Endothelial cell (in vitro differentiated cells): ENCODE data around the gene RASSF7. TPM values are rescaled to one million over a fixed set of nuclear protein-coding genes. Genes with fewer than 3 reads are reported as not detected.

Experiments
- DNase-seq: peaks from one replicate; pipeline ENCODE4 v3.0.0; 2021; ENCODE audit warnings: low spot score
- H3K27ac Mint-ChIP-seq: one replicate; pipeline ENCODE4 v1.8.0; 2021; ENCODE audit warnings: mixed read lengths, inconsistent platforms; ENCODE audit not compliant: unreplicated experiment
- H3K27me3 Mint-ChIP-seq: one replicate; pipeline ENCODE4 v1.8.0; 2021; ENCODE audit warnings: mild to moderate bottlenecking, moderate library complexity, mixed read lengths, inconsistent platforms; ENCODE audit not compliant: unreplicated experiment
- H3K36me3 Mint-ChIP-seq: one replicate; pipeline ENCODE4 v1.8.0; 2021; ENCODE audit warnings: mild to moderate bottlenecking, low read depth, mixed read lengths, inconsistent platforms; ENCODE audit not compliant: unreplicated experiment
- H3K4me1 Mint-ChIP-seq: one replicate; pipeline ENCODE4 v1.8.0; 2021; ENCODE audit warnings: mild to moderate bottlenecking, mixed read lengths, inconsistent platforms; ENCODE audit not compliant: unreplicated experiment
- H3K4me3 Mint-ChIP-seq: one replicate; pipeline ENCODE4 v1.8.0; 2021; ENCODE audit warnings: mild to moderate bottlenecking, mixed read lengths, inconsistent platforms; ENCODE audit not compliant: unreplicated experiment
- H3K9me3 Mint-ChIP-seq: one replicate; pipeline ENCODE4 v1.8.0; 2021; ENCODE audit warnings: mixed read lengths, inconsistent platforms; ENCODE audit not compliant: unreplicated experiment
- total RNA-seq: library from RNA; stranded (reverse); fragmentation: NEBNext Ultra II Directional; extraction: Animal tissue kit (Norgen Biotek cat#: 25700); gene quantifications from one replicate; pipeline ENCODE4 v1.2.1, GENCODE V29; 2021; ENCODE audit not compliant: unreplicated experiment
- TF ChIP-seq, protein P1 (sequence below): fragments of 200-600 bp; sonication (generic); IDR thresholded peaks from one replicate; pipeline ENCODE4 v1.5.0; 2021; ENCODE audit warnings: antibody characterized with exemption; ENCODE audit not compliant: unreplicated experiment

The RASSF7 gene
- total RNA-seq, 1 donor from 2014 or later, result 8.9 TPM

DNA sequence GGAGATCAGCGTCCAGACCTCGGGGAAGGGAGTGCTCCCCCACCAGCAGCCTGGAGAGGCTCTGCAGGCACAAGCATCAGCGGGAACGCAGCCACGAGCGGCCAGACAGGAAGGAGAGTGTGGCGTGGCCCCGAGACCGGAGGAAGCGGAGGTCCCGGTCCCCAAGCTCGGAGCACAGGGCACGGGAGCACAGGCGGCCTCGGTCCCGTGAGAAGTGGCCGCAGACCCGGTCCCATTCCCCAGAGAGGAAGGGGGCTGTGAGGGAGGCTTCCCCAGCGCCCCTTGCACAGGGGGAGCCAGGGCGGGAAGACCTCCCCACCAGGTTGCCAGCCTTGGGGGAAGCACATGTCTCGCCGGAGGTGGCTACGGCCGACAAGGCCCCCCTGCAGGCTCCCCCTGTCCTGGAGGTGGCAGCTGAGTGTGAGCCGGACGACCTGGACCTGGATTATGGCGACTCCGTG, 48.1 kb downstream of the RASSF7 start:
- no peak for DNase-seq
- Mint-ChIP-seq H3K9me3 (no peaks in the 10 kb centered on the region), H3K4me1 (peaks cover 3% of the 10 kb centered on the region), H3K27me3 (peaks cover 13% of the 10 kb centered on the region), H3K27ac (no peak overlapping the region), H3K4me3 (no peak overlapping the region), H3K36me3 (peaks cover 21% of the 10 kb centered on the region)
- TF ChIP-seq, protein P1, sequence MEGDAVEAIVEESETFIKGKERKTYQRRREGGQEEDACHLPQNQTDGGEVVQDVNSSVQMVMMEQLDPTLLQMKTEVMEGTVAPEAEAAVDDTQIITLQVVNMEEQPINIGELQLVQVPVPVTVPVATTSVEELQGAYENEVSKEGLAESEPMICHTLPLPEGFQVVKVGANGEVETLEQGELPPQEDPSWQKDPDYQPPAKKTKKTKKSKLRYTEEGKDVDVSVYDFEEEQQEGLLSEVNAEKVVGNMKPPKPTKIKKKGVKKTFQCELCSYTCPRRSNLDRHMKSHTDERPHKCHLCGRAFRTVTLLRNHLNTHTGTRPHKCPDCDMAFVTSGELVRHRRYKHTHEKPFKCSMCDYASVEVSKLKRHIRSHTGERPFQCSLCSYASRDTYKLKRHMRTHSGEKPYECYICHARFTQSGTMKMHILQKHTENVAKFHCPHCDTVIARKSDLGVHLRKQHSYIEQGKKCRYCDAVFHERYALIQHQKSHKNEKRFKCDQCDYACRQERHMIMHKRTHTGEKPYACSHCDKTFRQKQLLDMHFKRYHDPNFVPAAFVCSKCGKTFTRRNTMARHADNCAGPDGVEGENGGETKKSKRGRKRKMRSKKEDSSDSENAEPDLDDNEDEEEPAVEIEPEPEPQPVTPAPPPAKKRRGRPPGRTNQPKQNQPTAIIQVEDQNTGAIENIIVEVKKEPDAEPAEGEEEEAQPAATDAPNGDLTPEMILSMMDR, result no peak

DNA sequence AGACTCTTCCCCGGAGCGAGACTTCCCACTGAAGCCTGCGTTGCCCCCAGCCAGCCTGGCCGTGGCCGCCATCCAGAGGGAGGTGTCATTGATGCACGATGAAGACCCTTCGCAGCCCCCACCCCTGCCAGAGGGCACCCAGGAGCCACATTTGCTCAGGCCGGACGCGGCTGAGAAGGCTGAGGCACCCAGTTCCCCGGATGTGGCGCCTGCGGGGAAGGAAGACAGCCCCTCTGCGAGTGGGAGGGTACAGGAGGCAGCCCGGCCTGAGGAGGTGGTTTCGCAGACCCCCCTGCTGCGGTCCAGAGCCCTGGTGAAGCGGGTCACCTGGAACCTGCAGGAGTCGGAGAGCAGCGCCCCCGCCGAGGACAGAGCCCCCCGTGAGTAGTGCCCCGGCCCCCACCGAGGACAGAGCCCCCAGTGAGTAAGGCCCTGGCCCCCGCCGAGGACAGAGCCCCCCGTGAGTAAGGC, 48.6 kb downstream of the RASSF7 start:
- no peak for DNase-seq
- Mint-ChIP-seq H3K4me1 (peaks cover 3% of the 10 kb centered on the region), H3K36me3 (peaks cover 16% of the 10 kb centered on the region), H3K27me3 (peaks cover 17% of the 10 kb centered on the region), H3K27ac (no peak overlapping the region), H3K4me3 (no peak overlapping the region), H3K9me3 (no peaks in the 10 kb centered on the region)
- TF ChIP-seq, protein P1, result no peak

DNA sequence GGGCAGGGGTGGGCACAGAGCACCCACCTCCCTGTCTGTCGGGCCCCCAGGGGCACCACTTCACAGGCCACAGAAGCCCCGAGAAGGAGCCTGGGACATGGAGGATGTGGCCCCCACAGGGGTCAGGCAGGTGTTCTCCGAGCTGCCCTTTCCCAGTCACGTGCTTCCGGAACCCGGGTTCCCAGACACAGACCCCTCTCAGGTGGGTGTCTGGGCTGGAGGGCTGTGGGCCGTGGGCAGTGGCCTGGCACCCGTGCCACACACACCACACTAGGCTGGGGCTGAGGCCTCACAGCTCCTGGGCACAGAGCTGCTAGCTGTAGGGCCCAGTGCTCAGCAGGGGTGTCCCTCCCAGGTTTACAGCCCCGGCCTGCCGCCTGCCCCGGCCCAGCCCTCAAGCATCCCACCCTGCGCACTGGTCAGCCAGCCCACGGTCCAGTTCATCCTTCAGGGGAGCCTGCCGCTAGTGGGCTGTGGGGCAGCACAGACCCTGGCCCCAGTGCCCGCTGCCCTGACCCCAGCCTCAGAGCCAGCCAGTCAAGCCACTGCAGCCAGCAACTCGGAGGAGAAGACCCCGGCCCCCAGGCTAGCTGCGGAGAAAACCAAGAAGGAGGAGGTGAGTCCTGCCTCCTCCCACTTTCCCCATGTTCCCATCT, 49.5 kb downstream of the RASSF7 start:
- Mint-ChIP-seq H3K36me3 (peaks cover 13% of the 10 kb centered on the region), H3K4me1 (peaks cover 3% of the 10 kb centered on the region), H3K27ac (no peak overlapping the region), H3K4me3 (no peak overlapping the region), H3K9me3 (no peaks in the 10 kb centered on the region), H3K27me3 (peaks cover 20% of the 10 kb centered on the region)
- DNase-seq, result no peak
- TF ChIP-seq, protein P1, result no peak

DNA sequence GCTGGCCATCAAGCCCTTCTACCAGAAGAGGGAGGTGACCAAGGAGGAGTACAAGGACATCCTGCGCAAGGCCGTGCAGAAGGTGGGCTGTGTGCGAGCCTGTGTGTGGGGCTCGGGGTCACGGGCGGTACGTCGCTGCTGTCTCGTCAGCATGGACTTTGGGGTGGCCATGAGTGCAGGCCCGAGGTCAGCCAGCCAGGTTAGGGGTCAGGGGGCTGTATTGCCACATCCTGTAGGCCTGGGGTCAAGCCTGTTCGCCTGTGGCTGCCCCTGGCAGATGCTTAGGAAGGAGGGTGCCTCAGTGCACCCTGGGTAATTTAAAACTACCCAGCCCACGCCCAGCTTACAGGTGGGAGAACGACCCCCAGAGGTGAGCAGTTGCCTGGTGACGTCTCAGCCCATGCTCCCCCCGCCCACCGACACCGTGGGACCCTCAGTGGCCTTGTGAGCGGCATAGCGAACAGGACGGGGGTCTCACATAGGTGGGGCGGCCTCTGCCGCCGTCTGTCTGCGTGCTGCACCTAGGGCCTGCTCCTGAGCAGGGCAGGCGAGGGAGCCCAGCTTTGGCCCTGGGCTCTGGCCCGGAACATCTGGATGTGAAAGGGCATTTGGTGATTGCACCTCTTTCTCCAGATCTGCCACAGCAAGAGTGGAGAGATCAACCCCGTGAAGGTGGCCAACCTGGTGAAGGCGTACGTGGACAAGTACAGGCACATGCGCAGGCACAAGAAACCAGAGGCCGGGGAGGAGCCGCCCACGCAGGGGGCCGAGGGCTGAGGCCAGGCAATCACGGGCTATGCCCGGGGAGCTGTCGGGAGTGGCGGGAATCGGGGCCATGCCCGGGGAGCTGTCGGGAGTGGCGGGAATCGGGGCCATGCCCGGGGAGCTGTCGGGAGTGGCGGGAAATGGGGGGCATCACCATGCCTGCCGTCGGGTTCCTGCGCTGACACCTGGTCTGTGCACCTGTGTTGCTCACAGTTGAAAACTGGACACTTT, 50.5 kb downstream of the RASSF7 start:
- TF ChIP-seq, protein P1, result no peak
- H3K27ac Mint-ChIP-seq, result no peak overlapping the region
- no peaks in the 10 kb centered on the region for H3K9me3 Mint-ChIP-seq
- H3K4me1 Mint-ChIP-seq, result peaks cover 3% of the 10 kb centered on the region
- H3K27me3 Mint-ChIP-seq, result peaks cover 20% of the 10 kb centered on the region
- H3K36me3 Mint-ChIP-seq, result peaks cover 13% of the 10 kb centered on the region
- no peak overlapping the region for H3K4me3 Mint-ChIP-seq
- no peak for DNase-seq
